ENCODE measurements around the gene LPP.

Gene LPP

GRCh38 chr3:188772886-188773285 is 618.9 kb downstream of the LPP start:
- TF ChIP-seq CTCF (IDR thresholded peaks at IDR 0.05; ENCODE audit: control insufficient read depth, insufficient read depth, low read depth, low read length, missing control alignments), result no peak
- H3K4me3 ChIP-seq (ENCODE audit: control insufficient read depth, low read depth, low read length), result no peak overlapping the region
- no peak for DNase-seq (ENCODE audit: low read depth)

GRCh38 chr3:188775412-188775811 is 621.5 kb downstream of the LPP start:
- H3K4me3 ChIP-seq (ENCODE audit: control insufficient read depth, low read depth, low read length), result no peak overlapping the region
- no peak for DNase-seq (ENCODE audit: low read depth)
- TF ChIP-seq CTCF (IDR thresholded peaks at IDR 0.05; ENCODE audit: control insufficient read depth, insufficient read depth, low read depth, low read length, missing control alignments), result no peak

- DNase-seq (ENCODE audit: low read depth), result no peak
- H3K4me3 ChIP-seq (ENCODE audit: control insufficient read depth, low read depth, low read length), result no peak overlapping the region
- TF ChIP-seq CTCF (IDR thresholded peaks at IDR 0.05; ENCODE audit: control insufficient read depth, insufficient read depth, low read depth, low read length, missing control alignments), result no peak
Measured at GRCh38 chr3:188776447-188776846, 622.5 kb downstream of the LPP start.

GRCh38 chr3:188778091-188778852 is 624.3 kb downstream of the LPP start:
- no peak for TF ChIP-seq CTCF (IDR thresholded peaks at IDR 0.05; ENCODE audit: control insufficient read depth, insufficient read depth, low read depth, low read length, missing control alignments)
- no peak for DNase-seq (ENCODE audit: low read depth)

GRCh38 chr3:188779281-188779980 is 625.5 kb downstream of the LPP start:
- no peak for DNase-seq (ENCODE audit: low read depth)
- TF ChIP-seq CTCF (IDR thresholded peaks at IDR 0.05; ENCODE audit: control insufficient read depth, insufficient read depth, low read depth, low read length, missing control alignments), result no peak
- H3K4me3 ChIP-seq (ENCODE audit: control insufficient read depth, low read depth, low read length), result no peak overlapping the region

More at GRCh38 chr3:188778091-188778852, 624.3 kb downstream of the LPP start:
- H3K4me3 ChIP-seq (ENCODE audit: control insufficient read depth, low read depth, low read length), result no peak overlapping the region

GRCh38 chr3:188780193-188781147 is 626.5 kb downstream of the LPP start:
- no peak overlapping the region for H3K4me3 ChIP-seq (ENCODE audit: control insufficient read depth, low read depth, low read length)
- DNase-seq (ENCODE audit: low read depth), result no peak
- TF ChIP-seq CTCF (IDR thresholded peaks at IDR 0.05; ENCODE audit: control insufficient read depth, insufficient read depth, low read depth, low read length, missing control alignments), result no peak

Measured in AG09309 (cell line).